ENCODE measurements around the gene TTC9.

DNA sequence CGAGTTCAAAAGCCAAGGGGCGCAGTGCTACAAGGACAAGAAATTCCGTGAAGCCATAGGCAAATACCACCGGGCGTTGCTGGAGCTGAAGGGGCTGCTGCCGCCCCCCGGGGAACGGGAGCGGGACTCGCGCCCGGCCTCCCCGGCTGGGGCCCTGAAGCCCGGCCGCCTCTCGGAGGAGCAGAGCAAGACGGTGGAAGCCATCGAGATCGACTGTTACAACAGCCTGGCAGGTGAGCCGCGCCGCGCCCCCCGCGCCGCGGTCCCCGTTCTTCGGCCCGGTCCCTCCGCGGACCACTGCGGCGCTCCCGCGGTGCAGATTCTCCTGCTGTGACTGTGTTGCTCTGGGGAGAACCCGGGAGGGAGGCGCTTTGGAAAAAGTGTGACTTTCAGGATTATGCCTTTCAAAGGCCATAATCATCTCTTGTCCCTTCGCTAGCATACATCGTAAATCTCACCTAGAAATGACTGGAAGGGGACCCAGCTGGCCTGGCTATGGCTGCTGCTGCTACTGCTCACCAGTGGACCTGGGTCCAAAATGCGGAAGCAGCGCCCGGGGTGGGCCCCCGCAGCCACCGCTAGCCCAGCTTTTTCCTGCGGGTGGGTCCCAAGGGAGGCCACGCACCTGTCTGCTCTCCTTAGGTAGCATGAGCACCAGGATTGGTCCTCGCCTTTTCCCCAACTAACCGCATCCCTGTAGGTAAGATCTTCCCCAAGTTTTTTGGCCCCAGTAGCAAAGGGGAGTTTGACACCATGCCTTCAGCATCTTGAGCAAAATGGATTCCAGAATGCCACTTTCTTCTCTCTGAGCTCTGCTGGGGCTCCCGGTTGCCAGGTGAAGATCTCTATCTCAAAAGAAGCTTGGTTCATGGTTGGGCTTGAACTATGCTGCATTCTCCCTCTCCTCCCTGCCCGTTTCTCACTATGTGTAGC, 853 bp downstream of the TTC9 start:
- no peak for TF ChIP-seq POLR2A (IDR thresholded peaks at IDR 0.05; ENCODE audit: low read length)
- TF ChIP-seq GATA1 (IDR thresholded peaks at IDR 0.05; ENCODE audit: low read depth, low read length), result no peak

Data from erythroblast (primary cell).